D721Med (cell line): ENCODE data around the gene EFTUD2.
"Not testable (repeated sequence)": the region's sequence is repeated elsewhere in the genome, so short reads cannot be mapped to it uniquely, and the experiment has no call there.

Experiments
- DNase-seq: peaks from one replicate; pipeline ENCODE4 v3.0.0; 2011; ENCODE audit warnings: low spot score; ENCODE audit not compliant: insufficient read length
- FAIRE-seq: peaks from 2 replicates; lab custom pipeline; 2011; peaks lifted over from hg19 to GRCh38; lab: Jason Lieb, UNC
- CTCF ChIP-seq: IDR thresholded peaks from 2 replicates; pipeline ENCODE4 v1.5.1; 2012; ENCODE audit warnings: mild to moderate bottlenecking, control low read depth; ENCODE audit not compliant: insufficient read depth; ENCODE audit errors: missing control alignments

Gene EFTUD2

GRCh38 chr17:44899074-44899782, at the start of gene EFTUD2:
Gene EFTUD2, minus strand, starts transcription at chr17:44899445. Its CDS starts 4,924 bp downstream, at chr17:44894521.
- FAIRE-seq: no peak
- TF ChIP-seq CTCF: no peak
- peak; percentile 78 for DNase-seq

GRCh38 chr17:44948315-44948795, 49.1 kb upstream of the EFTUD2 start:
- DNase-seq (no peak), FAIRE-seq (no peak)
- TF ChIP-seq CTCF: no peak

- no peak for FAIRE-seq
- TF ChIP-seq CTCF: peak; percentile 17
- peak; percentile 97 for DNase-seq
Measured at GRCh38 chr17:44947461-44948314, 48.4 kb upstream of the EFTUD2 start, which contains the start of gene KIF18B. Gene KIF18B, minus strand, starts transcription at chr17:44947773. Its CDS starts 11,429 bp downstream, at chr17:44936344.

- FAIRE-seq, DNase-seq: not testable (repeated sequence)
Measured at GRCh38 chr17:44945652-44946051, 46.4 kb upstream of the EFTUD2 start.

GRCh38 chr17:44942456-44942855, 43.2 kb upstream of the EFTUD2 start:
- FAIRE-seq (no peak), DNase-seq (no peak)
- no peak for TF ChIP-seq CTCF

GRCh38 chr17:44941712-44942331, 42.6 kb upstream of the EFTUD2 start:
- no peak for FAIRE-seq
- no peak for TF ChIP-seq CTCF
- no peak for DNase-seq

- no peak for TF ChIP-seq CTCF
- DNase-seq (no peak), FAIRE-seq (no peak)
Measured at GRCh38 chr17:44940768-44941167, 41.5 kb upstream of the EFTUD2 start.
